GM12892 (cell line): ENCODE measurements around the gene ITPRIPL2.

ENCODE experiments used
- POLR2A ChIP-seq: IDR thresholded peaks from 2 replicates; pipeline ENCODE4 v1.6.1; 2011; ENCODE audit warnings: low read depth, low read length, control low read depth
- TAF1 ChIP-seq: IDR thresholded peaks from 2 replicates; pipeline ENCODE4 v1.6.1; 2011; ENCODE audit warnings: low read depth, mild to moderate bottlenecking, control low read depth, low read length, borderline replicate concordance

DNA sequence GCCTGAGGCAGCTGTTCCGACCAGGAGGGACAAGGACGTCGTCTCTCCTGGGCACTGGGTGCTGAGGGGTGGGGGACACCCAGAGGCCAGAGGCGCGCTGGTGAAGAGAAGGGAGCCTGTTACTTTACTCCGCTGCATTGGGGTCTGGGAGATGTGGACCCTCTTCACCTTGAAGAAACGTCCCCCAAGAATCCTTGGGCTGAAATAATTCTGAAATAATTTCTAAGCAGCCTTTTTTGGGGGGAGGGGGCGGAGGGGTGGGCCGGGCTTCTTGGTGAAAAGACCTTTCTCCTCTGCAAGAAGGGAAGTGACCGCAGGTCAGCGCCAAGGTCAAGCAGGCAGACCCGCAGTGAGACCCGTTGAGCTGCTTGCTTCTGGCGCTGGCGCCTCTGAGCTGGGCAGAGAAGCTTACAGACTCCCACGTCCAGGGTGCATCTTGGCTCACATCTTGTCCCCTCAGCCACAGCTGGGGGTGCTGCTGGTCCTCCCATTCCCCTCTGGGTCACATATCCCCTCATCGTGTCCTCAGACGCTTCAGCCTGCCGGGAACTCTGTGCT is 55.4 kb downstream of the ITPRIPL2 start:
- TF ChIP-seq POLR2A: no peak
- TF ChIP-seq TAF1: no peak
